Loucy (cell line): ENCODE measurements around the gene KCNC4.

Experiments
- CTCF ChIP-seq: fragments of 200-600 bp; sonication (generic); conservative IDR thresholded peaks from 2 replicates; pipeline ENCODE4 v1.5.1; 2014; ENCODE audit warnings: mild to moderate bottlenecking, antibody characterized with exemption, low read length
- EZH2phosphoT487 ChIP-seq: fragments of 200-600 bp; IDR thresholded peaks from 2 replicates; pipeline ENCODE4 v1.6.1; 2018; ENCODE audit warnings: antibody characterized with exemption, mild to moderate bottlenecking, moderate library complexity, borderline replicate concordance

- TF ChIP-seq CTCF, result no peak
- no peak for TF ChIP-seq EZH2phosphoT487
These were observed 44.7 kb downstream of the KCNC4 start for GRCh38 chr1:110254604-110255391.
